ENCODE results near the gene BCL2. TPM values are rescaled to one million over a fixed set of nuclear protein-coding genes. Genes with fewer than 3 reads are reported as not detected.

BCL2 gene
- total and polyA plus RNA-seq, 2 donors from 2014 or later, result 6.0 to 39.2 TPM

DNA sequence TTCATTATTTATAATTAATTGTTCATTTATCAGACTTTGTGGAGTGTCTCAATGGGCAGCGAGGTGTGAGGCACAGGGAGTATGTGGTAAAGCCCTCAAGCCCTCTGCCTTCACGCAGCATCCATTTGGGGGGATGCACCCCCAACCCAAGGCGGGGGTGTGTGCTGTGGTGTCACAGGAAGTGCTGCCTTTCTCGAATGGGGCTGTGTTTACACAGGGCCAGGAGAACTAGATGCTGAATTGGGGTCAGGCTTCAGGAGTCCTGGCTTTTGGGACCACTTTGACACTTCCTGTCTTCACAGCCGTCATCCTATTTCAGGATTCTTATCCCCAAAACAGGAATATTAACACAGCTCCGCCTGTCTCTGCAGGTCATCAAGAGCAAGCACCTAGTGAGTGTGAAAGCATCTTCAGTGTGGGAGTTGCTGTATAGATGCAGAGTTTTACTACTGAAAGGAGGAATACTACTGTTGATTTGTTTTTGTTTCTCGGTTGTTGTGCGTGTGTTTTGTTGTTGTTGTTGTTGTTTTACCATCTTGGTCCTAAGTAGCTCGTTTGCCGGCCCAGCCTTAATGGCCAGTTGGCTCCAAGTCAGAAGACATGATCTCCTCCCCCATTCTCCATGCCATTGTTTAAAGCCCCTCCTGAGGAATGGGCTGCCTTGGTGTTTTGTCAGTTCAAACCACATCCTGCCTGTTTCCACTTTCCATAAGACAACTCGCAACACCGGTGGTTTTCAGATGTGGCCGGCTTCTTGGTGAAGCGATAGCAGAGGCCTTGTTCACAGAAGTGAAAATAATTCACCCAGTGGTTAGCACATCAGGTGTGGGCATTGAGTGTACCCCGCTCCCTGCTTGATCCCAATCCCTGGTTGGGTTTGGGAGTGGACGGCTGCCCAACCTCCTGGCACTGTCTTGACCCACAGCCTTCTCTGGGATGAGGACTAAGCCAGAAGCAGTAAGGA is 221.3 kb downstream of the BCL2 start:
- Histone ChIP-seq H3K9ac (ENCODE audit: low read length in 3 of 3) (no peak overlapping the region), H3K4me1 (ENCODE audit: control insufficient read depth in 2 of 3, insufficient read depth in 2 of 3, low read depth in 1 of 3, low read length in 3 of 3) (peaks cover 0 to 10% (median 0%) of the 10 kb centered on the region in 3 donors), H3K4me3 (ENCODE audit: low read length in 3 of 3) (no peak overlapping the region), H3K27ac (ENCODE audit: low read depth in 2 of 2, low read length in 2 of 2) (no peak overlapping the region), H3K9me3 (ENCODE audit: control insufficient read depth in 2 of 3, insufficient read depth in 1 of 3, low read length in 3 of 3) (peaks cover 0 to 1% (median 0%) of the 10 kb centered on the region in 3 donors), H3K27me3 (ENCODE audit: control insufficient read depth, insufficient read depth, low read length) (no peaks in the 10 kb centered on the region), H3K36me3 (ENCODE audit: control insufficient read depth in 2 of 3, insufficient read depth in 3 of 3, low read length in 3 of 3) (no peaks in the 10 kb centered on the region)
- peak in 1 of 5 donors; percentile 3 for DNase-seq
- intact Hi-C loops (cut with DNase I), result no loop called here
- no peak for FAIRE-seq
- TF ChIP-seq, protein P1, sequence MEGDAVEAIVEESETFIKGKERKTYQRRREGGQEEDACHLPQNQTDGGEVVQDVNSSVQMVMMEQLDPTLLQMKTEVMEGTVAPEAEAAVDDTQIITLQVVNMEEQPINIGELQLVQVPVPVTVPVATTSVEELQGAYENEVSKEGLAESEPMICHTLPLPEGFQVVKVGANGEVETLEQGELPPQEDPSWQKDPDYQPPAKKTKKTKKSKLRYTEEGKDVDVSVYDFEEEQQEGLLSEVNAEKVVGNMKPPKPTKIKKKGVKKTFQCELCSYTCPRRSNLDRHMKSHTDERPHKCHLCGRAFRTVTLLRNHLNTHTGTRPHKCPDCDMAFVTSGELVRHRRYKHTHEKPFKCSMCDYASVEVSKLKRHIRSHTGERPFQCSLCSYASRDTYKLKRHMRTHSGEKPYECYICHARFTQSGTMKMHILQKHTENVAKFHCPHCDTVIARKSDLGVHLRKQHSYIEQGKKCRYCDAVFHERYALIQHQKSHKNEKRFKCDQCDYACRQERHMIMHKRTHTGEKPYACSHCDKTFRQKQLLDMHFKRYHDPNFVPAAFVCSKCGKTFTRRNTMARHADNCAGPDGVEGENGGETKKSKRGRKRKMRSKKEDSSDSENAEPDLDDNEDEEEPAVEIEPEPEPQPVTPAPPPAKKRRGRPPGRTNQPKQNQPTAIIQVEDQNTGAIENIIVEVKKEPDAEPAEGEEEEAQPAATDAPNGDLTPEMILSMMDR (IDR thresholded peaks at IDR 0.05; ENCODE audit: borderline replicate concordance, extremely low read depth, insufficient read depth), result no peak

DNA sequence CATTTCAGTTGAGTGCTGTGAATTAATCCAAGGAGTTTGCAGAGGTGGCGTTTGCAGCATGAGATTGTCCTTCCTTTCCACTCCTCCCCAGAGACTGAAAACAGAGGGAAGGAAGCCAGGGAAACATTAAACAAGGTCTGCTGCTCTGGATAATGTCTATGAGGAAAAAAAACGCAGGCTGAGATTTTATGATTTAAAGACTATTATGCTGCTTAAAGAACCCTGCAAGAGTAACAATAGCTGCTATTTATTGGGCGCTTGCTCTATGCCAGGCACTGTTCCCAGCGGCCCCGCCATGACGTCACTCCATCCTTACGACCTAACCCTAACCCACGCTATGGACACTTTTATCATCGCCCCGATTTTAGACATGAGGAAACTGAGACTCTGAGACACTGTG is 222.4 kb downstream of the BCL2 start:
- H3K9me3 ChIP-seq (ENCODE audit: control insufficient read depth in 2 of 3, insufficient read depth in 1 of 3, low read length in 3 of 3), result no peaks in the 10 kb centered on the region
- no peaks in the 10 kb centered on the region for H3K27me3 ChIP-seq (ENCODE audit: control insufficient read depth, insufficient read depth, low read length)
- TF ChIP-seq, protein P1 (IDR thresholded peaks at IDR 0.05; ENCODE audit: borderline replicate concordance, extremely low read depth, insufficient read depth), result no peak
- H3K4me3 ChIP-seq (ENCODE audit: low read length in 3 of 3), result no peak overlapping the region
- DNase-seq (peak in 1 of 5 donors; percentile 49), FAIRE-seq (no peak)
- no peak overlapping the region for H3K9ac ChIP-seq (ENCODE audit: low read length in 3 of 3)
- intact Hi-C loops (cut with DNase I), result no loop called here
- no peak overlapping the region for H3K27ac ChIP-seq (ENCODE audit: low read depth in 2 of 2, low read length in 2 of 2)
- H3K4me1 ChIP-seq (ENCODE audit: control insufficient read depth in 2 of 3, insufficient read depth in 2 of 3, low read depth in 1 of 3, low read length in 3 of 3), result peaks cover 0 to 10% (median 0%) of the 10 kb centered on the region in 3 donors
- H3K36me3 ChIP-seq (ENCODE audit: control insufficient read depth in 2 of 3, insufficient read depth in 3 of 3, low read length in 3 of 3), result no peaks in the 10 kb centered on the region

DNA sequence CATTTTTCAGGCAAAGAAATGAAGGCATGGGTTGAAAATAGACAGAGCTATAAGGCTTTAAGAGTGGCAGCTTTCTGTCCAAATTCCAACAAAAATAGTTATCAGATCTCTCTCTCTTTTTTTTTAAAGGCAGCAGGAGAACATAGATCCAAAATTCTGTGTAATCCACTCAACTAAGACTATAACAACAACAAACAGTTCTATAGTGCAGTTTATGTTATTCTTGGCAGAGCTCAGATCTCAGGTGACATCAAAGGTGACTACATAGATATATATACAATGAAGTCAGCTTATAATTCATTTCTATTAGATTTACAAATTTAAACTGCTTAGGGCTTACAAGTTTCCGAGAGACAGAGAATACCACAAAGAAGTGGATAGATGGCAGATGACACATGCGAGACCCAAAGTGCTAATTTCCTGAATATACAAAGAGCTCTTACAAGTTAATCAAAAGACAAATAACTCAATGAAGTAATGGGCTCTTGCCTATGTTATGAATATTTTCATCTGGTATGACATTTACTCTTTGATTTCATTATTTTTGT is 223.2 kb downstream of the BCL2 start:
- no peak for FAIRE-seq
- intact Hi-C loops (cut with DNase I), result no loop called here
- H3K4me3 ChIP-seq (ENCODE audit: low read length in 3 of 3), result no peak overlapping the region

More for the DNA sequence above, 223.2 kb downstream of the BCL2 start:
- TF ChIP-seq, protein P1 (IDR thresholded peaks at IDR 0.05; ENCODE audit: borderline replicate concordance, extremely low read depth, insufficient read depth), result no peak
- Histone ChIP-seq H3K9me3 (ENCODE audit: control insufficient read depth in 2 of 3, insufficient read depth in 1 of 3, low read length in 3 of 3) (no peaks in the 10 kb centered on the region), H3K27ac (ENCODE audit: low read depth in 2 of 2, low read length in 2 of 2) (no peak overlapping the region), H3K4me1 (ENCODE audit: control insufficient read depth in 2 of 3, insufficient read depth in 2 of 3, low read depth in 1 of 3, low read length in 3 of 3) (peaks cover 0 to 10% (median 0%) of the 10 kb centered on the region in 3 donors), H3K9ac (ENCODE audit: low read length in 3 of 3) (no peak overlapping the region), H3K27me3 (ENCODE audit: control insufficient read depth, insufficient read depth, low read length) (no peaks in the 10 kb centered on the region), H3K36me3 (ENCODE audit: control insufficient read depth in 2 of 3, insufficient read depth in 3 of 3, low read length in 3 of 3) (no peaks in the 10 kb centered on the region)
- peak in 1 of 5 donors; percentile 9 for DNase-seq
